SK-N-SH treated with all-trans-retinoic acid at 6 μM for 48 hours (cell line): Measurements from ENCODE around the gene RXYLT1.

ENCODE experiments used
- ATAC-seq: fragments of 200-7000 bp; cut with Tn5 transposase; 3 replicates; pipeline ENCODE4 v1.9.1; 2020; ENCODE audit warnings: mild to moderate bottlenecking, moderate library complexity
- ARNTL ChIP-seq: fragments of 450-650 bp; formaldehyde crosslinking; IDR thresholded peaks from 2 replicates; pipeline ENCODE4 v1.5.0; 2020; ENCODE audit warnings: low read depth, mild to moderate bottlenecking, moderate library complexity, borderline replicate concordance
- BACH2 ChIP-seq: fragments of 250-450 bp; sonication (Bioruptor Pico); IDR thresholded peaks from 2 replicates; pipeline ENCODE4 v1.9.0; 2021; ENCODE audit warnings: mild to moderate bottlenecking, borderline replicate concordance
- CREB5 ChIP-seq: fragments of 250-450 bp; sonication (Bioruptor Pico); IDR thresholded peaks from 2 replicates; pipeline ENCODE4 v1.5.1; 2020; ENCODE audit warnings: low read depth, mild to moderate bottlenecking, moderate library complexity
- ESRRG ChIP-seq: fragments of 250-450 bp; sonication (Bioruptor Pico); IDR thresholded peaks from 2 replicates; pipeline ENCODE4 v1.6.1; 2021; ENCODE audit warnings: mild to moderate bottlenecking
- GLIS3 ChIP-seq: fragments of 250-450 bp; sonication (Bioruptor Pico); IDR thresholded peaks from 2 replicates; pipeline ENCODE4 v1.5.0; 2020; ENCODE audit warnings: mild to moderate bottlenecking, moderate library complexity
- ISL1 ChIP-seq: fragments of 250-450 bp; sonication (Bioruptor Pico); IDR thresholded peaks from 2 replicates; pipeline ENCODE4 v2.1.2; 2022; ENCODE audit warnings: mild to moderate bottlenecking, moderate library complexity
- OSR1 ChIP-seq: fragments of 250-450 bp; sonication (Bioruptor Pico); IDR thresholded peaks from 2 replicates; pipeline ENCODE4 v1.8.0; 2022; ENCODE audit warnings: moderate library complexity, mild to moderate bottlenecking, inconsistent platforms
- PPARA ChIP-seq: fragments of 250-450 bp; sonication (Bioruptor Pico); IDR thresholded peaks from 2 replicates; pipeline ENCODE4 v1.5.0; 2020; ENCODE audit warnings: mild to moderate bottlenecking, borderline replicate concordance
- RARB ChIP-seq: fragments of 250-450 bp; sonication (Bioruptor Pico); IDR thresholded peaks from 2 replicates; pipeline ENCODE4 v1.8.0; 2021; ENCODE audit warnings: mild to moderate bottlenecking, moderate library complexity
- SNAI2 ChIP-seq: fragments of 250-450 bp; sonication (Bioruptor Pico); IDR thresholded peaks from 2 replicates; pipeline ENCODE4 v1.5.0; 2020; ENCODE audit warnings: mild to moderate bottlenecking, moderate library complexity
- TCF4 ChIP-seq: fragments of 250-450 bp; sonication (Bioruptor Pico); IDR thresholded peaks from 2 replicates; pipeline ENCODE4 v1.8.0; 2021; ENCODE audit warnings: mild to moderate bottlenecking, moderate library complexity, borderline replicate concordance
- TOX ChIP-seq: fragments of 250-450 bp; sonication (Bioruptor Pico); IDR thresholded peaks from 2 replicates; pipeline ENCODE4 v1.8.0; 2021; ENCODE audit warnings: mild to moderate bottlenecking, moderate library complexity, borderline replicate concordance
- TSHZ2 ChIP-seq: fragments of 250-450 bp; sonication (Bioruptor Pico); IDR thresholded peaks from 2 replicates; pipeline ENCODE4 v1.5.0; 2020; ENCODE audit warnings: mild to moderate bottlenecking, moderate library complexity
- ZC3H10 ChIP-seq: fragments of 250-450 bp; sonication (Bioruptor Pico); IDR thresholded peaks from 2 replicates; pipeline ENCODE4 v1.5.1; 2021; ENCODE audit warnings: mild to moderate bottlenecking, moderate library complexity
- ZFP3 ChIP-seq: fragments of 250-450 bp; sonication (Bioruptor Pico); IDR thresholded peaks from 2 replicates; pipeline ENCODE4 v1.5.0; 2020; ENCODE audit warnings: mild to moderate bottlenecking, moderate library complexity
- ZFP30 ChIP-seq: fragments of 450-650 bp; formaldehyde crosslinking; IDR thresholded peaks from 2 replicates; pipeline ENCODE4 v1.5.0; 2022; ENCODE audit warnings: mild to moderate bottlenecking, moderate library complexity
- ZNF565 ChIP-seq: fragments of 450-650 bp; formaldehyde crosslinking; conservative IDR thresholded peaks from 2 replicates; pipeline ENCODE4 v1.5.0; 2020; ENCODE audit warnings: low read depth, mild to moderate bottlenecking, moderate library complexity
- ZNF70 ChIP-seq: fragments of 450-650 bp; formaldehyde crosslinking; IDR thresholded peaks from 2 replicates; pipeline ENCODE4 v1.5.0; 2020; ENCODE audit warnings: mild to moderate bottlenecking, moderate library complexity
- ZNF8 ChIP-seq: fragments of 450-650 bp; formaldehyde crosslinking; IDR thresholded peaks from 2 replicates; pipeline ENCODE4 v1.5.0; 2020; ENCODE audit warnings: mild to moderate bottlenecking, moderate library complexity
- TF ChIP-seq, protein P1 (sequence below): fragments of 250-450 bp; sonication (Bioruptor Pico); IDR thresholded peaks from 2 replicates; pipeline ENCODE4 v1.5.1; 2021; ENCODE audit warnings: mild to moderate bottlenecking, moderate library complexity
- TF ChIP-seq, protein P2 (sequence below): fragments of 250-450 bp; sonication (Bioruptor Pico); IDR thresholded peaks from 2 replicates; pipeline ENCODE4 v1.8.0; 2021; ENCODE audit warnings: low read depth, mild to moderate bottlenecking, moderate library complexity, borderline replicate concordance

Gene RXYLT1

GRCh38 chr12:63792338-63792737 is 12.6 kb downstream of the RXYLT1 start:
- no peak for TF ChIP-seq ARNTL (CRISPR knock-in tag)
- TF ChIP-seq, protein P1, sequence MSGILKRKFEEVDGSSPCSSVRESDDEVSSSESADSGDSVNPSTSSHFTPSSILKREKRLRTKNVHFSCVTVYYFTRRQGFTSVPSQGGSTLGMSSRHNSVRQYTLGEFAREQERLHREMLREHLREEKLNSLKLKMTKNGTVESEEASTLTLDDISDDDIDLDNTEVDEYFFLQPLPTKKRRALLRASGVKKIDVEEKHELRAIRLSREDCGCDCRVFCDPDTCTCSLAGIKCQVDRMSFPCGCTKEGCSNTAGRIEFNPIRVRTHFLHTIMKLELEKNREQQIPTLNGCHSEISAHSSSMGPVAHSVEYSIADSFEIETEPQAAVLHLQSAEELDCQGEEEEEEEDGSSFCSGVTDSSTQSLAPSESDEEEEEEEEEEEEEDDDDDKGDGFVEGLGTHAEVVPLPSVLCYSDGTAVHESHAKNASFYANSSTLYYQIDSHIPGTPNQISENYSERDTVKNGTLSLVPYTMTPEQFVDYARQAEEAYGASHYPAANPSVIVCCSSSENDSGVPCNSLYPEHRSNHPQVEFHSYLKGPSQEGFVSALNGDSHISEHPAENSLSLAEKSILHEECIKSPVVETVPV (CRISPR knock-in tag) = no peak
- no peak for TF ChIP-seq ZFP30 (CRISPR knock-in tag)
- TF ChIP-seq, all 23 proteins: peak for 0
- no peak for ATAC-seq

GRCh38 chr12:63795032-63795687 is 15.5 kb downstream of the RXYLT1 start:
- no peak for ATAC-seq
- TF ChIP-seq PPARA (CRISPR knock-in tag) = no peak
- no peak for TF ChIP-seq ESRRG
- TF ChIP-seq TCF4 (CRISPR knock-in tag) = no peak
- no peak for TF ChIP-seq ZC3H10
- TF ChIP-seq GLIS3 (CRISPR knock-in tag) = no peak
- no peak for TF ChIP-seq CREB5

GRCh38 chr12:63795944-63796343 is 16.2 kb downstream of the RXYLT1 start:
- no peak for TF ChIP-seq ZNF8
- no peak for TF ChIP-seq CREB5
- no peak for TF ChIP-seq ZFP3 (CRISPR knock-in tag)
- TF ChIP-seq ZC3H10 = no peak
- no peak for TF ChIP-seq ZNF565 (CRISPR knock-in tag)
- TF ChIP-seq PPARA (CRISPR knock-in tag) = no peak
- no peak for TF ChIP-seq BACH2
- TF ChIP-seq, protein P1 (CRISPR knock-in tag) = no peak
- no peak for TF ChIP-seq ARNTL (CRISPR knock-in tag)
- TF ChIP-seq, protein P2, sequence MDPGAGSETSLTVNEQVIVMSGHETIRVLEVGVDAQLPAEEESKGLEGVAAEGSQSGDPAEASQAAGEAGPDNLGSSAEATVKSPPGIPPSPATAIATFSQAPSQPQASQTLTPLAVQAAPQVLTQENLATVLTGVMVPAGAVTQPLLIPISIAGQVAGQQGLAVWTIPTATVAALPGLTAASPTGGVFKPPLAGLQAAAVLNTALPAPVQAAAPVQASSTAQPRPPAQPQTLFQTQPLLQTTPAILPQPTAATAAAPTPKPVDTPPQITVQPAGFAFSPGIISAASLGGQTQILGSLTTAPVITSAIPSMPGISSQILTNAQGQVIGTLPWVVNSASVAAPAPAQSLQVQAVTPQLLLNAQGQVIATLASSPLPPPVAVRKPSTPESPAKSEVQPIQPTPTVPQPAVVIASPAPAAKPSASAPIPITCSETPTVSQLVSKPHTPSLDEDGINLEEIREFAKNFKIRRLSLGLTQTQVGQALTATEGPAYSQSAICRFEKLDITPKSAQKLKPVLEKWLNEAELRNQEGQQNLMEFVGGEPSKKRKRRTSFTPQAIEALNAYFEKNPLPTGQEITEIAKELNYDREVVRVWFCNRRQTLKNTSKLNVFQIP (CRISPR knock-in tag) = no peak
- no peak for TF ChIP-seq RARB
- TF ChIP-seq SNAI2 (CRISPR knock-in tag) = no peak
- TF ChIP-seq ESRRG = no peak
- no peak for ATAC-seq

- ATAC-seq = peak; percentile 60
- TF ChIP-seq OSR1 (CRISPR knock-in tag) (no peak), GLIS3 (CRISPR knock-in tag) (no peak), ZNF8 (no peak), PPARA (CRISPR knock-in tag) (no peak), ZNF565 (CRISPR knock-in tag) (no peak), ISL1 (CRISPR knock-in tag) (no peak), ESRRG (no peak), TSHZ2 (CRISPR knock-in tag) (no peak), ARNTL (CRISPR knock-in tag) (no peak), RARB (no peak), TCF4 (CRISPR knock-in tag) (no peak), SNAI2 (CRISPR knock-in tag) (no peak), ZFP30 (CRISPR knock-in tag) (no peak), ZNF70 (CRISPR knock-in tag) (no peak), BACH2 (no peak), TOX (CRISPR knock-in tag) (no peak)
- TF ChIP-seq, protein P1 (CRISPR knock-in tag) = no peak
Observed at GRCh38 chr12:63802012-63802608, 22.4 kb downstream of the RXYLT1 start.
